GF-D8 (cell line): Measurements from ENCODE around the gene PLCXD1.
"Not testable (repeated sequence)": the region's sequence is repeated elsewhere in the genome, so short reads cannot be mapped to it uniquely, and the experiment has no call there.

Experiments
- DNase-seq: peaks from one replicate; lab custom pipeline; 2025; lab: John Stamatoyannopoulos, UW

PLCXD1 gene

DNA sequence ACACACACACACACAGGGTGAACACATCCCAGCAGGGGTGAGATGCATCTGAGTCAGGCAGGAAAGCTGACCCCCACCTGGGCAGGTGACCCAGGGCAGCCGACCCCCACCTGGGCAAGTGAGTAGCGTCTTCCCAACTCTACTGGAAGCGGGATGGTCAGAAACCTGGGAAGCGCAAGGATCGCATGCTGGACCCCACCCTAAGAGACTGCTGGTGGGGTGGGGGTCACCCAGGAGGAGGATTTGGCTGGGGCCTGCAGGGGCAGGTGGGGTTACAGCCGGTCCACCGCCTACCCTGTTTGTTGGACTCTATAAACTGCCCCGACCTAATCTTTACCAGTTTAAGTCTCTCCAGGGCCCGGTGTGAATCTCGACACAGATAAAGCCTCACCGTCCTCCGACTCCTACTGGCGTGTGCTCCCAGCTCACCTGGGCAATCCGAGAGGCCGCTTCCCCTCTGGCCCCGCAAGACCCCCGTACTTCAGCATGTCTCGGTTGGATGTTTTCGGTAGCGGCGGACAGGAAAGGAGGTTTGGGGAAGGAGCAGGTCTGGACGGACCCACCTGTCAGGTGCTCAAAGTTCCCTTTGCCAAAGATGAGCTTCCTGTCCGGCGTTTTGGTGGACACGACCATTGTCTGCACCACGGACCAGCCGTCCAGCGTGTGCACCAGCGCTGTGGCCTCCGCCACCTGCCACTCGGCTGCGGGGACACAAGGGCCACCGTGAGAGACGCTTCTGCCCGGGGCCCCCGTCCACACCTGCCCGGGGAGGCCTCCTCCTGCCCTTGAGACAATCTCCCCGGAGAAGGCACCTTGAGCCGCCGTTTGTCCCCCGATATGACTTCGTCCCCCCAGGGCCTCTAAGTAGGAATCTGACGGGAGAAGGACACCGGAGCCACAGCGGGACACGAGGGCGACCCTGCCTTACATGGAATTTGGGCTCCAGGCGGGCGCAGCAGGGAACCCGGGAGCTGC, 35.5 kb downstream of the PLCXD1 start:
- DNase-seq, result no peak

DNA sequence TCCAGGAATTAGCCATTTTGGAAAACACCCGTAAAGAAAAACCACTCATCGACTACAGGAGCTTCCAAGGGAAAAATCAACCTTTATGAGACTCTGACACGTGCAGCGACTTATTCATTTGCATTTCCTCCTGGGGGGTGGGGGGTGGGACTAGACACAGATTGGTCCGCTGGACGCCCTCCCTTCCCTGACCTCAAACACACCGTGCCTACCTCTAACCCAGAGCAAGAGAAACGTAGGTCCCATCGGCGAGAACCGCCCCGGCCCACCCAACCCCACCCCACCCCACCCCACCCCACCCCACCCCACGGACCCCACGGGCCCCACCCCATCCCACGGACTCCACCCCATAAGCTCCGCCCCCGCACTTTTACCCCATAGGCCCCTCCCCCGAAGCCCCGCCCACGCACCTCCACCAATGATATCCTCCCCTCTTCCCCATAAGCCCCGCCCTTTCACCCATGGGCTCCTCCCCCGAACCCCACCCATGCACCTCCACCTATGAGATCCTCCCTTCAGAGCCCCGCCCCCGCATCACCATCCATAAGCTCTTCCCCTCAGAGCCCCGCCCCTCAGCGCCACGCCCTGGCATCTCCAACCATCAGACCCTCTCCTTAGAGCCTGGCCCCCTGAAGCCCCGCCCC, 36.4 kb downstream of the PLCXD1 start:
- no peak for DNase-seq

DNA sequence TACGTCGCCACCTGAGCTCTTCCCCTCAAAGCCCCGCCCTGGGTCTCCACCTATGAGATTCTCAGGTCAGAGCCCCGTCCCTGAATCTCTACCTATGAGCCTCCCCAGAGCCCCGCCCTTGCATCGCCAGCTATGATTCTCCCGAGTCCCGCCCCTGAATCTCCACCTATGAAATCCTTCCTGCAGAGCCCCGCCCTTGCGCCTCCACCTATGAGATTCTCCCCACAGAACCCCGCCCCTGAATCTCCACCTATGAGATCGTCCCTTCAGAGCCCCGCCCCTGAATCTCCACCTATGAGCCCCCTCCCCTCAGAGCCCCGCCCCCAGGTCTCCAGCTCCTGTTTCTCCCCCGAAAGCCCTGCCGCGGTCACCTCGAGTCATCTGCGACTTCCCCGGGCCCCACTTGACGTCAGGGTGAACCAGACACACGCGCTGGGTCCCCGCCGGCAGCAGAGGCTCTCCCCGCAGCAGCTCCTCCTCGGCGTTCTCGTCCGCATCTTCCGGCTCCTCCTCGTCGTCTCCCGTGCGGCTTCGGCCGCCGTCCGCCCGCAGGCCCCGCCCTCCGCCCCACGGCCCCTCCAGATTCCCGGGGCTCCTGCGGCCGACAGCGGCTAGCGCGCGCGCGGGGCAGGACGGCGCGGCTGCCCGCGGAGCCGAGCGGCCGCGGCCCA, 37.0 kb downstream of the PLCXD1 start:
- DNase-seq, result no peak

DNA sequence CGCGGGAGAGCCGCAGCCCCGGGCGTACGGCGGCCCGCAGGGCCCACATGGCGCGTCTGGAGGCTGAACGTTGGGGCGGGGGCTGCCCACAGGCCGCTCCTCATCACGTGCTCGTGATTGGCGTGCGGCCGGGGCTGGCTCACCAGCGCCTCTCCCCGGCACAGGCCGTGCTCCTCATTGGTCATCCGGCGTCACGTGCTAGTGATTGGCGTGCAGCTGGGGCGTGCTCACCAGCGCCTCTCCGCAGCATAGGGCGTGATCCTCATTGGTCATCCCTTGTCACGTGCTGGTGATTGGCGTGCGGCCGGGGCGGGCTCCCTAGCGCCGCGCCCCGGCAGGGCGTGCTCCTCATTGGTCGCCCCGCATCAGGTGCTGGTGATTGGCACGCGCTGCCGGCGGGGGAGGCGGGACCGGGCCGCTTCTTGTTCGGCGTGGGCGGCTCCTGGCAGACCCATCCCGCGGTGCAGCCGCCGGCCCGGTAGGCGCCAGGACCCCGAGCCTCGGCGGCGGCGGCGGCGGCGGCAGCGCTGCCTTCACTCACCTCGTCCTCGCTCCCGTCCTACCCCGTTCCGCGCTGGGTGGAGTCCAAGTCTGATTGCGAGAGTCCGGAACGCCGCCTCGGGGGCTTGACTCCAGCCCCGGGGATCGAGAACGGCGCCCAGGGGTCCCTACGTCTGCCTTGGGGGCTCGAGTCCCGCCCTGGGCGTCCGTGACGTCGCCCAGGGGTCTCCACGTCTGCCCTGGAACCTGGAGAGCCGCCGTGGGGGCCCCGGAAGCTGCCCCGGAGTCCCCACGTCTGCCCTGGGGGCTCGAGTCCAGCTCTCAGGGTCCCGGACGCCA, 37.8 kb downstream of the PLCXD1 start, which contains the start of gene GTPBP6:
Gene GTPBP6, minus strand, starts transcription at position 58 of the 840 bp plus-strand sequence. Its CDS starts 9 bp downstream, at position 49.
- DNase-seq, result no peak

DNA sequence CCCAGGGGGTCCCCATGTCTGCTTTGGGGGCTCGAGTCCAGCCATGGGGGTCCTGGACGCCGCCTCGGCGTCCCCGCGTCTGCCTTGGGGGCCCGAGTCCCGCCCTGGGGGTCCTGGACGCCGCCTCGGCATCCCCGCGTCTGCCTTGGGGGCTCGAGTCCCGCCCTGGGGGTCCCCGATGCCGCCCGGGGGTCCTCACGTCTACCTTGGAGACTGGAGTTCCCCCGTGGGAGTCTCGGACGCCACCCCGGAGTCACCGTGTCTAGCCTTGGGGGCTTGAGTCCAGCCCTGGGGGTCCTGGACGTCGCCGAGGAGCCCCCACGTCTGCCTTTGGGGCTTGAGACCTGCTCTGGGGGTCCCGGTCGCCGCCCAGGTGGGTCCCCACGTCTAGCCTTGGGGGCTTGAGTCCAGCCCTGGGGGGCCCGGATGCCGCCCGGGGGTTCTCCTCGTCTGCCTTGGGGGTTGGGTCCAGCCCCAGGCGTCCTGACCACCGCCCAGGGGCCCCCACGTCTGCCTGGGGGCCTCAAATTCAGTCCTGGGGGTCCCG, 38.5 kb downstream of the PLCXD1 start:
- DNase-seq, result no peak

DNA sequence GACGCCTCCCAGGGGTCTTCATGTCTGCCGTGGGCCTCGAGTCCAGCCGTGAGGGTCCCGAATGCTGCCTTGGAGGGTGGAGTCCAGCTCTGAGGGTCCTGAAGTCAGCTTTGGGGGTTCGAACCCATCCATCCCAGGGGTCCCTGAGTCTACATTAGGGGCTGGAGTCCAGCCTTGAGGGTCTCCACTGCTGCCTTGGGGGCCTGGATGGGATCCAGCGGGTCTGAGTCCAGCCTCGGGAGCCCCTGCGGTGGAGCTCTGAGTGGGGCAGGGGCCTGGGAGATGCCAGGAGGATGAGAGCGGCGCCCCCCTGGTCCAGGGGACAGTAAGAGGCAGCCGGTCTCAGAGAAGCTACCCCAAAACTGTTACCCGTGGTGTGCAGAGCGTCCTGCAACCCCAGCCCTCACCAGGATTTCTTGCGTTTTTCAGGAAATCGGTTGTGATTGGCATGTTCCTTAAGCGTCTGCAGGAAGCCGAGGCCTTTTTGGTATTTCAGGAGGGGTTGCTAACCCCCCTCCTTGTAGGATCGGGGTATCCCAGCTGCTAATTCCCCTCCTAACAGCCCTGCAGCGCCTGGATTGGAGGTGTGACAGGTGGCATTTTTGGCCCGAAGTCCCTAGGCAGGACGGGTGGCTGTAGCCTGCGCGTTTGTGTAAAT, 39.1 kb downstream of the PLCXD1 start:
- DNase-seq, result no peak

DNA sequence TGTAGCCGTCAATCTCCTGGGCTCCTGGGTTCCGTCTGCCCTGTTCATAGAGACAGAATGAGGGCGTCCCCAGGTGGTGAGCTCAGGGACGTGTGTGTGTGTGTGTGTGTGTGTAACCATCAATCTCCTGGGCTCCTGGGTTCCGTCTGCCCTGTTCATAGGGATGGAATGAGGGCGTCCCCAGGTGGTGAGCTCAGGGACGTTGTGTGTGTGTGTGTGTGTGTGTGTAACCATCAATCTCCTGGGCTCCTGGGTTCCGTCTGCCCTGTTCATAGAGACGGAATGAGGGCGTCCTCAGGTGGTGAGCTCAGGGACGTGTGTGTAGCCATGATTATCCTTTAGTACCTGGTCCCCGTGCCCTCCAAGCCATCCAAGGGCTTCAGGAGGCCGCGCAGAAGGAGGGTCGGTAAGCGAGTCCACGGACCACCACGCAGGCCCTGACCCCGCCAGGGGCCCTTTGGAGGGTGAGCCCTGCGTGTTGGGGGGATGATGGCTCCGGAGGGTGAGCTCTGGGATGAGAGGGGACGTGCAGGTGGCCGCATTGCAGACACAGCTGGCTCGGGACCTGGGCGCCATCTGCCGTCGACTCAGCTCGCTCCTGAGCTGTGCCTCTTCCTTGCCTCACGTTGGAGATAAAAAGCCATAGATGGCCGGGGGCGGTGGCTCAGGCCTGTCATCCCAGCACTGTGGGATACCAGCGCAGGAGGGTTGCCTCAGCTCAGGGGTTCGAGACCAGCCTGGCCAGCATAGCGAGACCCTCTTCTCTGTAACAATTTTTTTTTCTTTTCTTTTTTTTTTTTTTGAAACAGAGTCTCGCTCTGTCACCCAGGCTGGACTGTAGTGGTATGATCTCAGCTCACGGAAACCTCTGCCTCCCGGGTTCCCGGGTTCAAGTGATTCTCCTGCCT, 42.8 kb downstream of the PLCXD1 start:
- DNase-seq, result no peak

DNA sequence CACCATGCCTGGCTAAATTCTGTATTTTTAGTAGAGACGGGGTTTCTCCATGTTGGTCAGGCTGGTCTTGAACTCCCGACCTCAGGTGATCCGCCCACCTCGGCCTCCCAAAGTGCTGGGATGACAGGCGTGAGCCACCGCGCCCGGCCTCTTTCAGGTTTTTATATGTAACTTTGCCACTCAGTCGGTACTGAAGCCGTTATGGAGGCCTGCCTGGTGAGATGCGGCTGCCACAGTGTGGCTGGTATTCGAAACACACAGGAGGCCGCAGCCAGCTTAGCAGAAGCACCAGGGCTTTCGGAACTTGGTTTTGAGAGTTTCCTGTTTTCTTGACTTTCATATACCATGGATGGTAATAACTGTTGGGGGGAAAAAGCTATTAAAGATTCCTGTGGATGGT, 43.5 kb downstream of the PLCXD1 start:
- not testable (repeated sequence) for DNase-seq

DNA sequence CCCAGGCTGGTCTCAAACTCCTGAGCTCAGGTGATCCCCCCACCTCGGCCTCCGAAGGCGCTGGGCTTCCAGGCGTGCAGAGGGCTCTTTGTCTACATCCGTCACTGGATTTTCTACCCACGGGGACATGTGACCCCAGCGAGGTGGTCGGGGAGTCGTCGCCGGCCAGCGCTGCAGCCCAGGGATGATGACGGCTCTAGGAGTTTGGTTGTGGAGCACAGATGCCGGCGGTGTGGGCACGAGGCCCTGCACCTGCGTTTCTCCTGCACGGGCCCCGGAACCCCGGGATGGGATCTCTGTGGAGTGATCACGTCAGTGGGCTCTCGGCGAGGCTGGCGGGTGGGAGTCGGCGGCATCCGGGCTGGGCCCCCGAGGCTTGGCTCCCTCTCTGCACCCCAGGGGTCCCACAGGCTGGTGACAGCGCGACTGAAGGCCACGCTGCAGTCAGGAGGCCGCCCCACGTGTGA, 46.5 kb downstream of the PLCXD1 start:
- no peak for DNase-seq

DNA sequence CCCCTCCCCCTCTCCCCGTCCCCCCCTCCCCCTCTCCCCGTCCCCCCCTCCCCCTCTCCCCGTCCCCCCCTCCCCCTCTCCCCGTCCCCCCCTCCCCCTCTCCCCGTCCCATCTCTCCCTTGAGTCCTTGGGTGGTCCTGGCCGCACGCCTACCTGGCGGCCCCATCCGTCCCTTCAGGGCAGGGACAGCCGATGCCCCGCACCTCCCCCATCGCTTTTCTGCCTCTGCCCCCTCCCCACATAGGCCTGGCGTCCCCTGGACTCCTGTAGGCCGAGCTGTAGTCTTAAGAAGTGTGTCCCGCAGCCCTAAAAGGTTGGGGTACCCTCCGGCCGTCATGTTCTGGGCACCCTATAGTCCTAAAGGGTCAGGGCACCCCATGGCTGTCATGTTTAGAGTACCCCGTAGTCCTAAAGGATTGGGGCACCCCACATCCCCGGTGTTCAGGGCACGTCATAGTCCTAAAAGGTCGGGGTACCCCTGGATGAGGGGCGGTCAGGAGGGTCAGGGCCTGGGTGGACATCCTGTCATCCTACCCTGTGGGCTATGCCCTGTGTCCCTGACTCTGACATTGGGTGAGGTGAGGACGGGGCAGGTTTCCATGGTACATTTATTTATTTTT, 48.2 kb downstream of the PLCXD1 start:
- no peak for DNase-seq

DNA sequence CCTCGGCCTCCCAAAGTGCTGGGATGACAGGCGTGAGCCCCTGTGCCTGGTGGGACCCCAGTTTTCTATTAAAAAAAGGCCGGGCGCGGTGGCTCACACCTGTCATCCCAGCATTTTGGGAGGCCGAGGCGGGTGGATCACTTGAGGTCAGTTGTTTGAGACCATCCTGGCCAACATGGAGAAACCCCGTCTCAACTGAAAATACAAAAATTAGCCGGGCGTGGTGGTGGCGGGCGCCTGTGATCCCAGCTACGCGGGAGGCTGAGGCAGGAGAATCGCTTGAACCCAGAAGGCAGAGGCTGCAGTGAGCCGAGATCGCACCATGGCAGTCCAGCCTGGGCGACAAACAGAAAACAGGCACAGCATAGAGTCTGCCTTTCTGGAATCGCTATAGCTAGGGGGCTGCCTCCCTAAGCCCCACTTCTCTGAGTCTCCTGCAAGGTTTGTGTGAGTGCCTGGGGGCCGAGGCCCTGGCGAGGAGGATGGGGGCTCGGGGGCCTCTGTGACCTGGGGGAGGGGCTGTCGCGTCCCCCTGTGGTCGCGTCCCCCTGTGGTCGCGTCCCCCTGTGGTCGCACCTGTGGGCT, 49.1 kb downstream of the PLCXD1 start:
- DNase-seq, result not testable (repeated sequence)

DNA sequence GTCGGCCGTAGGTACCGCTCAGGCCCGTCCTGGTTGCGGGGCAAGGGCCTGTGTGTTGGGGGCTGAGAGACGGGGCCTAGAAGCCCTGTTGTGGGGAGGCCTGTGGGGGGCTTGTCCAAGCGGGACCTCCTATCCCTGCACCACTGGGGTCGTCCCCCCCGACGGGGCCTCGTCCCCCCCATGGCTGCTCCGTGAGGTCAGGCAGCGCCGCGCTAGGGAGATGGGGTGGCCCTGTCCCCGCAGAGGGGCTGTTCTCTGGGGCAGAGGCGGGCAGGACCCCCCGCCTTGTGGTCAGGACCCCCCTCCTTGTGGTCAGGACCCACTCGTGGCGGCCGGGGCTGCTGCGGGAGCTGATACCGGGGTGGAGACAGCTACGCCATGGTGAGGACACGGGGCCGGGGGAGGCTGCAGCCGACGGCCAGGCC, 49.6 kb downstream of the PLCXD1 start:
- no peak for DNase-seq

DNA sequence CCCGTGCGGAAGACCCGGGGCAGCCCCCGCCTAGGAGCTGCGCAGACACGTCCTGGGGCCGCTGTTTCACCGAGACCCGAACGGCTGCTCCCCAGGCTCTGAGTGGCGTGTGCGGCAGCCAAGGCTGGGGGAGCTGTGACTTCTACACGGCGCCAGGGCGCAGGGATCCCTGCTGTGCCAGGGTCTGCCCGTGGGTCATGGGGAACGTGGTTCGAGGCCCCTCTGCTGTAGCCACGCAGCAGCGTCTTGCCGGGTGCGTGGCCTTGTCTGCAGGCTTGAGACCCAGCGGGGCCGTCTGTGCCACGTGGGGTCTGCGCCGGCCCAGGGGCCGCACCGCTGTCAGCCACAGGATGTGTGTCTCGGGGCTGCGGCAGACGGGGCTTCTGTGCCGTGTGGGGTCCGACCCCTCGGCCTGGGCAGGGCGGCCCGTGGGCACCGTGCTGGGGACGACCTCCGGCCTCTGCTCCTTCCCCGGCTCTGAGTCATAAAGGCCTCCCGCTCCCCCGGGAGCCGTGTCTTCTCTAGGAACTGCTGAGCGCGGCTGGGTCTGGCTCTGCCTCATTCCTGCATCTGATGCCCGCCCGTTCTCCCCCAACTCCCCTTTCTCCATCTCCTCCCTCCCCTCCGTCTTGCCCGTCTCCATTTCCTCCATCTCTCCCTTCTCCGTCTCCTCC, 50.1 kb downstream of the PLCXD1 start:
- DNase-seq, result no peak

DNA sequence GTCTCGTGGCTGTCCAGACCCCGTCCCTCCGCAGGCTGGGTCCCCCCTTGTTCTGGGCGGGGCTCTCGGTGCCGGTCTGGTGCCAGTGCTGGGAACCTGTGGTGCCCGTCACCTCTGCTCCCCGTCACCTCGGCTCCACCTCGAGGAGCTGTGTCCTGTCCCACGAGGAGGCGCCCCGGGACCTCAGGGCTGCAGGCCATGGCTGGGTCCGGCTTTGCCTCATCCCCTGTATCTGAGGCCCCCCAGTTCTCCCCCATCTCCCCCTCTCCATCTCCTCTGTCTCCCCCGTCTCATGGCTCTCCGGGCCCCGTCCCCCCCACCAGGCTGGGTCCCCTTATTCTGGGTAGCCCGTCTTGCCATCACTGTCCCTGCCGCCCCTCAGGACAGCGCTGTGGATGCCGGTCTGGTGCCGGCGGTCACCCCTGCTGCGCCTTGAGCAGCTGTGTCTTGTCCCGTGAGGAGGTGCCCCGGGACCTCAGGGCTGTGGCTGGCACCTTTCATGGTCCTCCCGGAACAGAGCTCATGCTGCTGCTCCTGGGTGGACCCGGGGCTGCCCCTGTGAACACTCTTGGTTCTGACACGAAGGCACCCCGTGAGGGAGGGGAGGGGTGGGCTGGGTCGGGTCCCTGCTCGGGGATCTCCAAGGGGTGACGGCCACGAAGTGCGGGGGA, 50.8 kb downstream of the PLCXD1 start:
- DNase-seq, result no peak

DNA sequence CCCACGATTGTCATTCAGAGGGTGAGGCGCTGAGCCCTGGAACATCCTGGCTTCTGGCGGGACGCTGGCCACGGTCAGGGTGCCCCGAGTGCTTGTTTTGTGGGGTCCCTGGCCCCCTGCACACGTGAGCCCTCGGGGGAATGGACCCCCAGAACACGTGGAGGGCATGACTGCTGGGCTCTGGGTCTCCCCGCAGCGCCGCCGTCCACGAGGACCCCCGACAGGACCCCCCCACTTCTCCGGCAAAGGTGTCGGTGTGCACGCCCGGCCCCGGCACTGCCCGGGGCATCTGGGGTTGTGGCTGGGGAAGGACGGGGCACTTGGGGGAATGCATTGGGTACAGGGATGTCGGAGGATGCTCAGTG, 51.3 kb downstream of the PLCXD1 start:
- DNase-seq, result no peak

DNA sequence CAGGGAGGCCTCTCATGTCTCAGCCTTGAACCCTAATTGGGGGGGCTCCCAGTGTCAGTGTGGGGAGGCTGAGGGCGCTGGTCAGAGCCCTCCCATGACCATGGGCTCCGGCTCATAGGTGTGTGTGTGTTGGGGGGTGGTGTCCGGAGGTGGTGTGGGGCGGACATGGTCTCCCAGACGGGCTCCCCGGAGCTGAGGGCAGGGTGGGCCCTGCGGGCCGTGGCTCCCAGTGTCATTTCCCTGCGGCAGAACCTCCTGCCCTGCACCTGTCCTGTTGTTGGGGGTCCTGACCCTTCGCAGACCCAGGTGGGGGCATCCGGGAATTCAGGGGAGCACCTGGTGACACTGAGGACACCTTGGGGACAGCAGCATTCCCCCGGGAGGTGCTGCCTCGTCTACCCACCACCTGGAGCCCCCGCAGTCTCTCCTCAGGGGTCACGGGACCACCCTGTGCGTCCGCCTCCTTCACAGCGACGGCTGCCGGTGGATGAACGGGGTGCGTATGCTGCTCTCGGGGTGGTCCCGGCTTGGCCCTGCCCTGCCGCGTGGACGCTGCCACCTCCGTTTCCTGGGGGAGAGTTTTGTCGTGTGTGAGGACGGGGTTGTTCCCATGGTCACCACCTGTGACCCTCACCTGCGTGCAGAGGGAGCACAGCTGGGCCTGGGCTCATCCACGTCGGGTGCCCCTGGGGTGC, 51.9 kb downstream of the PLCXD1 start:
- DNase-seq, result no peak
